Vagina (tissue), 2 donors: ENCODE measurements around the gene HCFC1R1. TPM values are rescaled to one million over a fixed set of nuclear protein-coding genes. Genes with fewer than 3 reads are reported as not detected.

ENCODE experiments used
- DNase-seq, 2 donors: peaks; one replicate each; pipeline ENCODE4 v3.0.0-alpha.2; 2017; ENCODE audit errors: extremely low spot score in 2 of 2
- H3K27ac ChIP-seq: fragments of 200-600 bp; sonication (generic); one replicate; pipeline ENCODE4 v1.5.1; 2019
- H3K27me3 ChIP-seq: fragments of 200-600 bp; sonication (generic); one replicate; pipeline ENCODE4 v1.5.1; 2019
- H3K36me3 ChIP-seq, 2 donors: fragments of 200-600 bp; sonication (generic); one replicate each; pipeline ENCODE4 v1.5.1; 2017 to 2019
- H3K4me1 ChIP-seq: fragments of 200-600 bp; sonication (generic); one replicate; pipeline ENCODE4 v1.5.1; 2019
- H3K4me3 ChIP-seq, 2 donors: fragments of 200-600 bp; sonication (generic); 1 replicate in 1 of 2; 2 replicates in 1 of 2; pipeline ENCODE4 v1.5.1; 2016 to 2019
- H3K9me3 ChIP-seq: fragments of 200-600 bp; sonication (generic); one replicate; pipeline ENCODE4 v1.5.1; 2019
- CTCF ChIP-seq, 3 experiments: fragments of 450-650 bp in 2 of 3; fragments of 200-600 bp in 1 of 3; sonication (generic) in 1 of 3; IDR thresholded peaks; one replicate each; pipeline ENCODE4 v1.5.1; 2017 to 2019; ENCODE audit warnings: antibody characterized with exemption in 3 of 3, mild to moderate bottlenecking in 2 of 3, moderate library complexity in 2 of 3
- POLR2A ChIP-seq, 2 donors: fragments of 450-650 bp; IDR thresholded peaks; one replicate each; pipeline ENCODE4 v1.6.1; 2017; ENCODE audit warnings: antibody characterized with exemption in 2 of 2, mild to moderate bottlenecking in 2 of 2, moderate library complexity in 2 of 2
- POLR2AphosphoS5 ChIP-seq, 2 donors: sonication (generic); formaldehyde crosslinking; IDR thresholded peaks; one replicate each; pipeline ENCODE4 v1.9.0; 2017; ENCODE audit warnings: antibody characterized with exemption in 2 of 2, mild to moderate bottlenecking in 2 of 2, low read depth in 1 of 2; ENCODE audit not compliant: insufficient read depth in 1 of 2
- intact Hi-C: fragments of 100-400 bp; cut with DNase I; formaldehyde crosslinking; loops from one replicate; pipeline ENCODE4 v1.15.1; 2023
- total RNA-seq: library from RNA; depleted of rRNA; stranded (reverse); fragments of >200 nt; gene quantifications from one replicate; pipeline ENCODE4 v1.2.3, GENCODE V29; 2016

The HCFC1R1 gene
- total RNA-seq, 1 donor from 2014 or later = 39.0 TPM

DNA sequence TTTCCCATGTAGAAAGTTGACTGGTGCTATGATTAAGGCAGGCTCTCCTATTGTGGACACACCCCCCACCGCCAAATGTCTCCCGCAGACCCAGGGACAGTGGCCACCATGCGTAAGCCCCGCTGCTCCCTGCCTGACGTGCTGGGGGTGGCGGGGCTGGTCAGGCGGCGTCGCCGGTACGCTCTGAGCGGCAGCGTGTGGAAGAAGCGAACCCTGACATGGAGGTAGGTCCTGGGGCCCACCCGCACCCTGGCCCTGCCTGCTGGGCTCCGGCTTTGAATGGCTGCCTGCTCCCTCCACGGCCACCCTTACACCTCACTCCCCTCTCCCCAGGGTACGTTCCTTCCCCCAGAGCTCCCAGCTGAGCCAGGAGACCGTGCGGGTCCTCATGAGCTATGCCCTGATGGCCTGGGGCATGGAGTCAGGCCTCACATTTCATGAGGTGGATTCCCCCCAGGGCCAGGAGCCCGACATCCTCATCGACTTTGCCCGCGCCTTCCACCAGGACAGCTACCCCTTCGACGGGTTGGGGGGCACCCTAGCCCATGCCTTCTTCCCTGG lies 26.3 kb upstream of the HCFC1R1 start:
- no peak overlapping the region for H3K27ac ChIP-seq
- peaks cover 24% of the 10 kb centered on the region for H3K4me1 ChIP-seq
- H3K9me3 ChIP-seq = no peaks in the 10 kb centered on the region
- H3K36me3 ChIP-seq = no peaks in the 10 kb centered on the region
- TF ChIP-seq POLR2AphosphoS5 (IDR thresholded peaks at IDR 0.05; ENCODE audit: insufficient read depth in 1 of 2, low read depth in 1 of 2) (no peak), CTCF (IDR thresholded peaks at IDR 0.05) (no peak), POLR2A (IDR thresholded peaks at IDR 0.05) (no peak)
- no peak overlapping the region for H3K4me3 ChIP-seq
- intact Hi-C loops = no loop called here
- H3K27me3 ChIP-seq = peaks cover 28% of the 10 kb centered on the region
- no peak for DNase-seq

DNA sequence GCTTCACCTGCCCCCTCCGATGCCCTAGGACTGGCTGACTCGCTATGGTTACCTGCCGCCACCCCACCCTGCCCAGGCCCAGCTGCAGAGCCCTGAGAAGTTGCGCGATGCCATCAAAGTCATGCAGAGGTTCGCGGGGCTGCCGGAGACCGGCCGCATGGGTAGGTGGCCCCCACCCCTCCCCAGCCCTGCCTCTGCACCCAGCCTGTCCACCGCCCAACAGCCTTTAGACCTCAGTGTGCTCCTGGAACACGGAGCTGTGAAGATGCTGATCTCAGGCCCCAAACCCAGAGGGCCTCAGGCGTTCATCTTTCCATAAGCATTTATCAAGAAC lies 23.6 kb upstream of the HCFC1R1 start:
- no peak for TF ChIP-seq POLR2AphosphoS5 (IDR thresholded peaks at IDR 0.05; ENCODE audit: insufficient read depth in 1 of 2, low read depth in 1 of 2)
- TF ChIP-seq POLR2A (IDR thresholded peaks at IDR 0.05) = no peak
- no peak for TF ChIP-seq CTCF (IDR thresholded peaks at IDR 0.05)
- Histone ChIP-seq H3K4me3 (no peak overlapping the region), H3K27ac (no peak overlapping the region), H3K27me3 (peaks cover 33% of the 10 kb centered on the region), H3K4me1 (peaks cover 26% of the 10 kb centered on the region), H3K9me3 (no peaks in the 10 kb centered on the region), H3K36me3 (no peaks in the 10 kb centered on the region)
- intact Hi-C loops = no loop called here
- no peak for DNase-seq

GRCh38 chr16:3046641-3047386 lies 23.1 kb upstream of the HCFC1R1 start:
- intact Hi-C loops = no loop called here
- peaks cover 33% of the 10 kb centered on the region for H3K27me3 ChIP-seq
- H3K27ac ChIP-seq = no peak overlapping the region
- no peaks in the 10 kb centered on the region for H3K9me3 ChIP-seq
- no peak for TF ChIP-seq CTCF (IDR thresholded peaks at IDR 0.05)
- TF ChIP-seq POLR2AphosphoS5 (IDR thresholded peaks at IDR 0.05; ENCODE audit: insufficient read depth in 1 of 2, low read depth in 1 of 2) = no peak
- no peak for DNase-seq
- peaks cover 26% of the 10 kb centered on the region for H3K4me1 ChIP-seq
- no peaks in the 10 kb centered on the region for H3K36me3 ChIP-seq
- H3K4me3 ChIP-seq = peak overlapping the region; percentile 46 to 51

DNA sequence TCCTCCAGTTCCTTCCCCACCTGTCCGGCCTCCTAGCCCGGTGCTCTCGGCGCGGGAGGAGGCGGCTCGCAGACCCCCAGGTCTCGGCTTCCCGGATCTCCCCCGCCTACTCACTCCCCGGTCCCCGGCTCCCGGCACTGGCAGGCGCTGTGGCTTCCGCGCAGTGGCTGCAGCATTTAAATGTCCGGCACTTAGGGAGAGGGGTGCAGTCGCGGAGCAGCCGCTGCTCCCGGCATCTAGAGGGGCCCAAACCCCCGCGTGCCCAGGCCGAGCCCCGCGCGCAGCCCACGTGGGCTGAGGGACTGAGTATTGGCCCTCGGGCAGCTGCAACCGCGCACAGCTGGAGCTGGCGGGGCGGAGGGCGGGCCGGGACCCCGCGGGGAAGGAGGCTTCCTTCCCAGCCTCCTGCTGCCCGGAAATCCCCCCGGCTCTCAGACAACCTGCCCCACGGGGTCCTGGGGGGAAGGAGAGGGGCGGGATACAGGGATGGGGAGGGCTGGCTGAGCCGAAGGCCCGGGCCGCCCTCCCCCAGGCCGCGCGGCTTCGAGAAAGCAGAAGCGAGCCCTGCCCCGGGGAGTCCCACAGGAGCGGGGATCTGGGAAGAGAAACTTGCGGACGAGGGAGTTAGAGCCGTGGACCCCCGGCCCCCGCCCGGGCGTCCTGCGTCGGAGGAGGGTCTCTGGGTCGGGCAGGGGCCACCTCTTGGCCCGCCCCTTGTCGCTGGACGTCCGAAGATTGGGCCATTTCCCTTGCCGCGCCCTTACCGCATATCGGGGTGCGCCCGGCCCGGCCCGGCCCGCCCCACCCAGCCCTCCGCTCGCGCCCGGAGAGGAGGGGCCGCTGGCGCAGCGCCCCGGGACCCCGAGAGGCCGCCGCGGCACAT lies 22.3 kb upstream of the HCFC1R1 start, which contains the start of gene MMP25:
Gene MMP25 (plus strand): TSS at position 804 of the 883 bp plus-strand sequence. CDS start 357 bp downstream, outside the sequence.
- Histone ChIP-seq H3K36me3 (no peaks in the 10 kb centered on the region), H3K4me1 (peaks cover 26% of the 10 kb centered on the region), H3K27ac (no peak within 1 kb of the TSS), H3K9me3 (no peaks in the 10 kb centered on the region), H3K4me3 (peak within 1 kb of the TSS; percentile 46 to 51), H3K27me3 (peaks cover 33% of the 10 kb centered on the region)
- no peak for DNase-seq
- intact Hi-C loops = no loop called here
- TF ChIP-seq POLR2AphosphoS5 (IDR thresholded peaks at IDR 0.05; ENCODE audit: insufficient read depth in 1 of 2, low read depth in 1 of 2) (no peak), CTCF (IDR thresholded peaks at IDR 0.05) (no peak), POLR2A (IDR thresholded peaks at IDR 0.05) (no peak)
